ENCODE data around the gene MYLK. TPM values are rescaled to one million over a fixed set of nuclear protein-coding genes. Genes with fewer than 3 reads are reported as not detected.

The MYLK gene
- total and polyA plus RNA-seq, 2 of the 4 experiments (the other 2 are of a cell fraction), result 299 to 484 TPM

DNA sequence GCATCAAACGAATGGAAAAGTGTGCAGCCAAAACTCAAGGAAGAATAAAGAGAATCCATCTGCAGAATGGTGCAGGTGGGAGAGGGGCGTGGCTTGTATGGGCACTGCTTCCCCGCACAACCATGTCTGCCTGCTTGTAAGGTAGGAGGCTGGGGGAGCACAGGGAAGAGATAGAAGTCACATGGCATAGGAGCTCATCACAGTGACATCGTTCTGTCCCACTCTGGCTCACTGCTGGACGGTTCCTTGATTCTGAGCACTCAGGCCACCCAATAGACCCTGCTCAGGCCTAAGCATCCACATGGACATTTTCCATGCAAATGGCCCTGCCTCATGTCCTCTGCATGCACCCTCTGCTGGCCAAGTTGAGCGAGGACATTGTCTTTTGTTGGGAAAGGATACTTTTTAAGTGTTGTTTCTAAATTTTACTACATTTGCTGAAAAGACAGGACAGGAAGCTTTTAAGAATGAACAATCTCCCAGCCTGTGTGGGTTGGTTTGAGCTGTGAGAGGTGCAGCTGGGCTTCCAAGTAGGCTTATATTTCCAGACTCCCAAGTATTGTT is 3.1 kb downstream of the MYLK start:
- Histone ChIP-seq H3K18ac (ENCODE audit: low read depth, low read length) (peak overlapping the region; percentile 19; the same call in 1 of the 2 replicates), H4K20me1 (ENCODE audit: insufficient read depth, low read length) (peaks cover 39% of the 10 kb centered on the region), H2BK120ac (ENCODE audit: low read depth, low read length) (peak overlapping the region; percentile 54), H3K4me1 (ENCODE audit: control insufficient read depth, insufficient read depth, low read length) (peaks cover 25% of the 10 kb centered on the region), H3K27ac (ENCODE audit: insufficient read depth, low read length) (peak overlapping the region; percentile 17; the same call in 1 of the 2 replicates), H2BK15ac (ENCODE audit: low read depth, low read length) (peak overlapping the region; percentile 33; the same call in 1 of the 3 replicates), H2BK20ac (ENCODE audit: low read depth, low read length) (0 out of 2 replicates have a peak overlapping the region, but pooled peaks have one; percentile 45), H4K91ac (ENCODE audit: insufficient read depth, low read depth, low read length) (peak overlapping the region; percentile 46; the same call in 1 of the 2 replicates), H4K8ac (ENCODE audit: low read depth in 2 of 2, low read length in 2 of 2) (peak overlapping the region; percentile 0 to 81; a peak in 3 of 4 replicates), H3K56ac (ENCODE audit: extremely low read depth, insufficient read depth, low read length) (no peak overlapping the region), H3K14ac (replicated peaks; ENCODE audit: low read depth, low read length) (peak overlapping the region; percentile 97), H3K9me3 (ENCODE audit: control insufficient read depth, insufficient read depth, low read length) (no peaks in the 10 kb centered on the region), H4K5ac (ENCODE audit: low read depth, low read length) (peak overlapping the region; percentile 24), H2AFZ (replicated peaks; ENCODE audit: low read length, poor library complexity) (no peak overlapping the region), H3K4me3 (ENCODE audit: insufficient read depth, low read depth, low read length) (no peak overlapping the region; the same call in 1 of the 2 replicates), H3K27me3 (ENCODE audit: control insufficient read depth, insufficient read depth, low read length) (no peaks in the 10 kb centered on the region), H2BK5ac (ENCODE audit: low read depth, low read length, poor library complexity, severe bottlenecking) (peak overlapping the region; percentile 52), H3K4ac (ENCODE audit: low read depth, low read length) (peak overlapping the region; percentile 80), H3K4me2 (ENCODE audit: low read depth, low read length) (peak overlapping the region; percentile 86), H2AK5ac (ENCODE audit: low read depth, low read length) (peak overlapping the region; percentile 67), H3K79me1 (ENCODE audit: low read depth in 1 of 2, low read length in 2 of 2) (peaks cover 51 to 74% of the 10 kb centered on the region in 2 experiments), H3K9ac (ENCODE audit: low read depth, low read length) (peak overlapping the region; percentile 90), H3K36me3 (ENCODE audit: control insufficient read depth, insufficient read depth, low read length) (peaks cover 34% of the 10 kb centered on the region), H3K9me1 (ENCODE audit: insufficient read depth, low read length) (peaks cover 38% of the 10 kb centered on the region), H2AK9ac (replicated peaks; ENCODE audit: low read depth, low read length, poor library complexity) (peak overlapping the region; percentile 25), H3K23ac (ENCODE audit: low read depth, low read length) (peak overlapping the region; percentile 25; the same call in 1 of the 2 replicates)
- intact Hi-C loops (cut with micrococcal nuclease) (loop anchor here (5.0 kb wide), 3 partner anchors 99 to 154 kb away; no protein-coding TSS in a partner anchor), dilution Hi-C loops (cut with HindIII; ENCODE audit: low sequenced_read_pairs, unreplicated experiment) (no loop called here), in situ Hi-C loops (cut with MboI; ENCODE audit: low sequenced_read_pairs) (no loop called here)
- 89% methylated on average over 5 of the region's 6 CpGs; no CpG with 5 or more reads in 1 of the 2 experiments for WGBS, 2 experiments (ENCODE audit: extremely low coverage in 2 of 2, insufficient read length in 1 of 2)
- no TSS peak for BruUV-seq (replicated peaks)
- no peak for ATAC-seq (ENCODE audit: low read depth)
- POLR2A ChIA-PET (ENCODE audit: unreplicated experiment), result no interaction called here
- no peak for TF ChIP-seq FOS (IDR thresholded peaks at IDR 0.05; ENCODE audit: low read depth, low read length)
- TF ChIP-seq BHLHE40 (IDR thresholded peaks at IDR 0.05; ENCODE audit: low read depth, low read length), result no peak
- TF ChIP-seq RAD21 (IDR thresholded peaks at IDR 0.05; ENCODE audit: low read length), result peak; percentile 65
- TF ChIP-seq SMC3 (IDR thresholded peaks at IDR 0.05; ENCODE audit: low read depth, low read length), result peak; percentile 60
- no peak for TF ChIP-seq RFX5 (IDR thresholded peaks at IDR 0.05; ENCODE audit: low read depth, low read length)
- TF ChIP-seq MAFK (IDR thresholded peaks at IDR 0.05; ENCODE audit: low read depth, low read length), result no peak
- TF ChIP-seq, protein P1, sequence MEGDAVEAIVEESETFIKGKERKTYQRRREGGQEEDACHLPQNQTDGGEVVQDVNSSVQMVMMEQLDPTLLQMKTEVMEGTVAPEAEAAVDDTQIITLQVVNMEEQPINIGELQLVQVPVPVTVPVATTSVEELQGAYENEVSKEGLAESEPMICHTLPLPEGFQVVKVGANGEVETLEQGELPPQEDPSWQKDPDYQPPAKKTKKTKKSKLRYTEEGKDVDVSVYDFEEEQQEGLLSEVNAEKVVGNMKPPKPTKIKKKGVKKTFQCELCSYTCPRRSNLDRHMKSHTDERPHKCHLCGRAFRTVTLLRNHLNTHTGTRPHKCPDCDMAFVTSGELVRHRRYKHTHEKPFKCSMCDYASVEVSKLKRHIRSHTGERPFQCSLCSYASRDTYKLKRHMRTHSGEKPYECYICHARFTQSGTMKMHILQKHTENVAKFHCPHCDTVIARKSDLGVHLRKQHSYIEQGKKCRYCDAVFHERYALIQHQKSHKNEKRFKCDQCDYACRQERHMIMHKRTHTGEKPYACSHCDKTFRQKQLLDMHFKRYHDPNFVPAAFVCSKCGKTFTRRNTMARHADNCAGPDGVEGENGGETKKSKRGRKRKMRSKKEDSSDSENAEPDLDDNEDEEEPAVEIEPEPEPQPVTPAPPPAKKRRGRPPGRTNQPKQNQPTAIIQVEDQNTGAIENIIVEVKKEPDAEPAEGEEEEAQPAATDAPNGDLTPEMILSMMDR (conservative IDR thresholded peaks at IDR 0.05; ENCODE audit: low read depth, low read length), result peak; percentile 63
- TF ChIP-seq MXI1 (IDR thresholded peaks at IDR 0.05; ENCODE audit: borderline replicate concordance, low read depth, low read length), result peak; percentile 58; the same call in 1 of the 2 replicates
- DNase-seq, result peak; percentile 63
- CTCF ChIA-PET, result interaction anchor here (0.6 to 0.7 kb wide), 3 partner anchors 33 to 697 kb away, joined by 3 to 7 read pairs (median 4); no protein-coding TSS in a partner anchor

Measured in IMR-90 (cell line).